AG09319 (cell line): ENCODE results near the gene TSPAN5.
A peak's percentile ranks its signal among the peaks of the same experiment; 100 is the strongest.

ENCODE experiments used
- DNase-seq: peaks from one replicate; pipeline ENCODE4 v3.0.0-alpha.2; 2010; ENCODE audit warnings: low read depth; ENCODE audit errors: extremely low read depth
- TF ChIP-seq, protein P1 (sequence below): IDR thresholded peaks from 2 replicates; pipeline ENCODE4 v1.5.1; 2011; ENCODE audit warnings: low read depth, mild to moderate bottlenecking, inconsistent platforms, low read length, moderate library complexity

The TSPAN5 gene

DNA sequence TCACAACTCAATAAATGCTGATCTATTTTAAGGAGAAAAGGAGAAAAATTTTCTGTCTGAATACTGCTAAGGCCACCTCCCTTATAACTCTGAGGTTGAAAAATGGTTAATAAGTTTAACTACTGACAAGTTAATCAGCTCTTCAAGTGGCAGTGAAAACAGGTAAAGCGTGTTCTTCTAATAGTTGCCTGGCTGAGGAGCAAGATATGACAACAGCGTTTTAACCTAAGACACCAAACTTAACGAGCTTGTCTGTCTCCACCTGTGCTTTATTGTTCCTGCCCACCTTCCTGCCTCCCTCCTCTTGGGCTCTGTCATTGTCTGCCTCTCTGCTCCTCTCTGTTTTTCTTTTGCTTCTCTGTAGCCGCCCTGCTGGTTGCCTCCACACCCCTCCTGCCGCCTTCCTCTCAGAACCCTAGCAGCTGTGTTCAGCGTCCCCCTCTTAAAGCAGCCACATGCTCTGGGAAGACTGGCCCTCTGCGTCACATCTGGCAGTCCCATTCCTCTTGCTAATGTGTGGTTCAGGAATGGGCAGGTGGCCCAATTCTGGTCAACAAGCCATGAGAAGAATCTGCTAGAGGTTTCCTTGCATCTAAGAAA, 4.3 kb upstream of the TSPAN5 start:
- DNase-seq: no peak
- TF ChIP-seq, protein P1, sequence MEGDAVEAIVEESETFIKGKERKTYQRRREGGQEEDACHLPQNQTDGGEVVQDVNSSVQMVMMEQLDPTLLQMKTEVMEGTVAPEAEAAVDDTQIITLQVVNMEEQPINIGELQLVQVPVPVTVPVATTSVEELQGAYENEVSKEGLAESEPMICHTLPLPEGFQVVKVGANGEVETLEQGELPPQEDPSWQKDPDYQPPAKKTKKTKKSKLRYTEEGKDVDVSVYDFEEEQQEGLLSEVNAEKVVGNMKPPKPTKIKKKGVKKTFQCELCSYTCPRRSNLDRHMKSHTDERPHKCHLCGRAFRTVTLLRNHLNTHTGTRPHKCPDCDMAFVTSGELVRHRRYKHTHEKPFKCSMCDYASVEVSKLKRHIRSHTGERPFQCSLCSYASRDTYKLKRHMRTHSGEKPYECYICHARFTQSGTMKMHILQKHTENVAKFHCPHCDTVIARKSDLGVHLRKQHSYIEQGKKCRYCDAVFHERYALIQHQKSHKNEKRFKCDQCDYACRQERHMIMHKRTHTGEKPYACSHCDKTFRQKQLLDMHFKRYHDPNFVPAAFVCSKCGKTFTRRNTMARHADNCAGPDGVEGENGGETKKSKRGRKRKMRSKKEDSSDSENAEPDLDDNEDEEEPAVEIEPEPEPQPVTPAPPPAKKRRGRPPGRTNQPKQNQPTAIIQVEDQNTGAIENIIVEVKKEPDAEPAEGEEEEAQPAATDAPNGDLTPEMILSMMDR: no peak

DNA sequence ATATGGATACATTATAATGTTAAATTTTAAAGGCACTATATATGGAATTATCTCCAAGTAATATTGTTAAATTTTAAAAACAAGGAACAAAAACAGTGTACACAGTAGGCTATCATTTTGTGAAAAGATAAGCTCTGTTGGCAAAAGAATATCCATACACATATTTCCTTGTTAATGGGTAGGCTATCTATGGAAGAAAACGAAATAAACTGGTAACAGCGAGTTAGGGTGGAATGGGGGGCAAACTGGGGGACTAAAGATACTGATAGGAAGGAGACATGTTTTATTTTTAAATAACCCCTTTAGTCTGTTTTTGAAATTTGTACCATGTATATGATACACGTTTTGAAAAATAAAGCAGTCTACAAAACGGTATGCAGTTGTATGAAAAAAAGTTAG, 3.6 kb upstream of the TSPAN5 start:
- TF ChIP-seq, protein P1: no peak
- no peak for DNase-seq

DNA sequence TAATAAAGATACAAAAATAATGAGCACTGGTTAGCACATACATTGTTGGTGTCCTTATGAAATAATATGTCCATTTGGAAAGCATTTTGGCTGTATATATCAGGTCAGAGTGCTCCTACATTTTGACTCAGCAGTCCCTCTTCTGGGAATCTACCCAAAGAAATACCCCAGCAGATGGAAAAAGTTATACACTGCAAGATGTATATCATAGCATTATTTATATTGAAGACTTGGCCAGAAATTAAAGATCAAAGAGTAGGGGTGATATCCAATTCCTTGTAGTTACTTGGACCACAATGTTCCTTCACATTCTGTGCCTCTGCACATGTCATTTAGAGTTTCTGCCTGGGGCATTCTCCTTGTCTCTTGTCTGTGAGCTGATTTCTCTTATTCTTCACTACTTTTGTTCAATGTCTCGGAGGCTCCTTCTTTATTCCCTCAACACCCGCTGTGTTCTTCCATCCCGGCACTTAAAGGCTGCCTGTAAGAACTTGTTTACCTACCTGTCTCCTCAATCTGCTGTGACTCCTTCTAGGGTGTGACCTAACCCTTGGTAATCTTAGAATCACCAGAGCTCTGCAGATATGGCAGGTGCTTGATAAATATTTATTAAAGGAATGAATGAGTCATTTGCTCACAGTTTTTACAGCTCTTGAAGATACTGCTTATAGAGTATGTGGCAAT, 3.1 kb upstream of the TSPAN5 start:
- no peak for DNase-seq
- TF ChIP-seq, protein P1: no peak

DNA sequence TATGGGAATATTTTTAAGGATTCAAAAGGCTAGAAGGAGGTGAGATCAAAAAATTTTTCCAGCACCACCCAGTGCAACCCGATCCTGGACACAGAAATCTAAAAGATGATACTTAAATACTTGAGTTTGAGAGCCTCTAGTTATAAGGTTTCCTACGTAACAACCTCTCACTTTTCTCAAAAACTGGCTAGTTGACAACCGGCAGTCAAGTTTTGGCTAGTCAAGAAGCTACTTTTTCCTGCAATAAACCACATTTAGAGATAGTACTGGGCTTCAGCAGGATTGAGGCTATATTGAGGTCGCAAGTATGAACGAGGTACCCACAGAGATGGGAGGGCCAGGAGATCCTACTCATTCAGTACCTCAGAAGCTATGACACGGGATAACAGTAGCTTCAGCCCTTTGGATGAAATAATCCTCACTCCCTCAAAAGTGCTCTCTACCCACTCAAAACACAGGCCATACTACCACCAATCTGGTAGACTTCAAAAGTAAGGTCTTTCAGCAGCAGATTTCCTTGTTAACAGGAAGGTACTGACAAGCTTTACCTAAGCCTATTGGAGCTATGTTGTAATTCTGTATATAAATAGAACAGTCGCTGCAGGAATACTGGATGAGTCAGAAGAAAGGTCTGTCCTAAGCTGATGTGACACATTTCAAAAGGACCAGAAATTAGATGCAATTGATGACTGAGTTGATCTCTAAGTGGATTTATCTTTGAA, 1.5 kb upstream of the TSPAN5 start:
- DNase-seq: no peak
- TF ChIP-seq, protein P1: no peak

DNA sequence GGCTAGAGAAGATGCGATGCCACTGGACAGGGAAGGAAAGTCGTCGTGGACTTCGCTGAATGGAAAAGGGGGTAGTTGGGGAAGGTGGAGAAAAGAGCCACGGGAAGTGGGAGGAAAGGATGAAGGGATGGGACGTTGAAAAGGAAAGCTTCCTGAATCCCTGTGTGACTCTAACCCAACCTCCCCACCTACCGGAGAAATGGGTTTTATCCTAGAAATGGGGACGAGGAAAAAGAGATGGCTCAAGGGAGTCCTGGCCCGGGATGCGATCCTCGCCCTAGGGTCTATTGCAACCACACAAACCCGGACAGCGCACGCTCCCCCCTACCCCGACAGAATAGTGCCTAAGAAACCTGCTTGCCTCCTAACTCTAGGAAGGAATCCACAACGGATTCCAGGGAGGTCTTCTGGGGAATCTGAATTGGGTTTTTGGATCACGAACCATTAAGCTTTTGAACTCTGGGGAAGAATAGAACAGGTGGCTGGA, 738 bp upstream of the TSPAN5 start:
- no peak for DNase-seq

DNA sequence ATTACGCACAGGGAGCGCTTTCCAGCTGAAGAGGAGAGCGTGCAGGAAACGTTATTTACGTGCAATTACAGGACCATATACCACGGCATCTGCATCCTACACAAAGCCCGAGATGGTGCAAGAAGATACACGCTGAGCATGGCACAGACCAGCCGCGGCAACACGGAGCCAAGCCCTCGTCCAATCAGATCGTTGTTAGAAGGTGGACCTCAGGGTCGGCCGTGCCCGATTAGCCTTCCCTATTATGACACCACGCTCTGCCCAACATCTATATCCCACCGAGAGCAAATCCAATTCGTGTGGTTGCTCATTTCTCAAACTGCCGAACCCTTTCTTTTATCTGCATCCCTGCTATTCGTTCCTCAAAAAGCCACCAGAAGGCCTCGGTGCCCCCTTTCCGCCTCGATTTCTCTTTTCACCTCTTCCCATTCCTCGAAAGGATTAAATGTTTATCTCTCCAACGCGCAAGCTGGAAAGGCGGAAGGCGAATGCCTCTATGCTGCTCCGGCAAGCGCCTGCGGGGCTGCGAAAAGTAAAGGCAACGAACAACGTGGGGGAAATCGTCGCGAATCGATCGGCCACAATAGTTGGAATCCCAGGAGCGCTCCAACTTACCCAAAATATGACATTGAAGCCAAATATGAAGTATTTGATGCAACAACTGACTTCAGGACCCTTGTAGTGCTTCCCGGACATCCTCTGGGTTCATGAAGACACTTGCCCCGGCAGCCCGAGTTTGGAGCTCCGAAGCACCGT, 702 bp downstream of the TSPAN5 start:
- TF ChIP-seq, protein P1: no peak
- DNase-seq: no peak

More for the DNA sequence above, 738 bp upstream of the TSPAN5 start:
- TF ChIP-seq, protein P1: peak; percentile 17
